Uterus (tissue), 4 donors: ENCODE measurements around the gene ACOX2. TPM values are rescaled to one million over a fixed set of nuclear protein-coding genes. Genes with fewer than 3 reads are reported as not detected.

Experiments
- DNase-seq, 2 donors: peaks; one replicate each; pipeline ENCODE4 v3.0.0-alpha.2; 2019 to 2020
- H3K27ac ChIP-seq, 2 donors: fragments of 200-600 bp; sonication (generic); 1 replicate in 1 of 2; 2 replicates in 1 of 2; pipeline ENCODE4 v1.5.1; 2016 to 2018
- H3K27me3 ChIP-seq, 2 donors: fragments of 200-600 bp; sonication (generic); one replicate each; pipeline ENCODE4 v1.5.1; 2018 to 2019; ENCODE audit warnings: control low read depth in 1 of 2
- H3K36me3 ChIP-seq, 2 donors: fragments of 200-600 bp; sonication (generic); one replicate each; pipeline ENCODE4 v1.5.1; 2019; ENCODE audit warnings: control low read depth in 1 of 2
- H3K4me1 ChIP-seq, 2 donors: fragments of 200-600 bp; sonication (generic); one replicate each; pipeline ENCODE4 v1.5.1; 2018 to 2019; ENCODE audit warnings: control low read depth in 1 of 2
- H3K4me3 ChIP-seq, 2 donors: fragments of 200-600 bp; sonication (generic); 1 replicate in 1 of 2; 2 replicates in 1 of 2; pipeline ENCODE4 v1.5.1; 2018 to 2019; ENCODE audit warnings: mild to moderate bottlenecking in 1 of 2
- H3K9me3 ChIP-seq, 2 donors: fragments of 200-600 bp; sonication (generic); one replicate each; pipeline ENCODE4 v1.5.1; 2019; ENCODE audit warnings: control low read depth in 1 of 2
- POLR2A ChIP-seq, 2 donors: fragments of 450-650 bp; IDR thresholded peaks; one replicate each; pipeline ENCODE4 v1.6.1; 2016; ENCODE audit warnings: antibody characterized with exemption in 2 of 2, mild to moderate bottlenecking in 1 of 2, moderate library complexity in 1 of 2
- intact Hi-C: fragments of 100-400 bp; cut with DNase I; formaldehyde crosslinking; loops from one replicate; pipeline ENCODE4 v1.15.1; 2023; ENCODE audit warnings: low total_unique reads
- total RNA-seq, 4 donors: library from RNA; depleted of rRNA in 3 of 4; stranded (reverse); fragments of >200 nt in 3 of 4; gene quantifications; one replicate each; pipeline versions ENCODE4 v1.1.0 to v1.2.4, GENCODE V29; 2014 to 2023
- TF ChIP-seq, protein P1 (sequence below), 4 experiments: fragments of 200-600 bp in 2 of 4; fragments of 450-650 bp in 2 of 4; sonication (generic) in 2 of 4; IDR thresholded peaks; one replicate each; pipeline ENCODE4 v1.5.1; 2016 to 2019; ENCODE audit warnings: antibody characterized with exemption in 4 of 4, mild to moderate bottlenecking in 2 of 4, moderate library complexity in 1 of 4
- donor health status: DM: yes; HTN: yes; CAD: no.

The ACOX2 gene
- total RNA-seq, 4 donors from 2014 or later, result 10.3 to 33.7 (median 23.6) TPM

DNA sequence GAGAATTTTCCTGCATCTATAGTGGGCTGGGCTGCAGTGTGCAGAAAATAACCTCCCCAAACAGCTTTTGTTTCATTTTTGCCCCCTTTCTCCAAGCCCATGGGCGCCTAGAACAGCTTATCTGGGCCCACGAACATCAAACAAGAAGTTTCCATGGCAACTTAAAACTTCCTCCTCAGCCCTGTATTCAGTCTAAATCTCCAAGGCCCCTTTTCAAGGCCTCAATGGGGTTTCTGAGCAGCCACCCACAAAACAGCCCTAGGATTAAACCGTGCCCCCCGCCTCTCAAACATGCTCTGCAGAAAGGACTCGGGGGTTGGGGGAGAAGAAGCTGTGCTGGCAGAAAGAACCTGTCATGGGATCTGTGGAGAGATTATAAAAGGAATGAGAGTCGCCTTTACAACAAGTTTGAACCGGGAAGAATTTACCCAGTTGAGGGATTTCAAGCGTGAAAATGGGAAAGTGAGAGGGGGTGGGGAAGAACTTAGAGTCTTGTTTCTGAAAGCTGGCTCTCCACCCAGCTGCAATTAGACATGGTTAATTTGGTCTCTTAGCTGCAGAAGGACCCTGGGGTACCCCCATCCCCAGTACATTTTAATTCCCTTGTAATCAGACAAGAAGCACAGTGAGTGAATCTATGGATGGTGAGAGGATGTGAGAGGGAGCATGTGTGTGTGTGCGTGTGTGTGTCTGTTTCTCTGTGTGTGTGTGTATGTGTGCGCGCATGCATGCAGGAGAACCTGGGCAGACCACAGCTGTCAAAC lies 44.5 kb upstream of the ACOX2 start:
- Histone ChIP-seq H3K36me3 (no peaks in the 10 kb centered on the region), H3K9me3 (no peaks in the 10 kb centered on the region), H3K4me3 (no peak overlapping the region), H3K27ac (no peak overlapping the region), H3K4me1 (peaks cover 0 to 4% of the 10 kb centered on the region in 2 donors), H3K27me3 (no peaks in the 10 kb centered on the region)
- DNase-seq, result no peak
- no peak for TF ChIP-seq POLR2A (IDR thresholded peaks at IDR 0.05)
- TF ChIP-seq, protein P1, sequence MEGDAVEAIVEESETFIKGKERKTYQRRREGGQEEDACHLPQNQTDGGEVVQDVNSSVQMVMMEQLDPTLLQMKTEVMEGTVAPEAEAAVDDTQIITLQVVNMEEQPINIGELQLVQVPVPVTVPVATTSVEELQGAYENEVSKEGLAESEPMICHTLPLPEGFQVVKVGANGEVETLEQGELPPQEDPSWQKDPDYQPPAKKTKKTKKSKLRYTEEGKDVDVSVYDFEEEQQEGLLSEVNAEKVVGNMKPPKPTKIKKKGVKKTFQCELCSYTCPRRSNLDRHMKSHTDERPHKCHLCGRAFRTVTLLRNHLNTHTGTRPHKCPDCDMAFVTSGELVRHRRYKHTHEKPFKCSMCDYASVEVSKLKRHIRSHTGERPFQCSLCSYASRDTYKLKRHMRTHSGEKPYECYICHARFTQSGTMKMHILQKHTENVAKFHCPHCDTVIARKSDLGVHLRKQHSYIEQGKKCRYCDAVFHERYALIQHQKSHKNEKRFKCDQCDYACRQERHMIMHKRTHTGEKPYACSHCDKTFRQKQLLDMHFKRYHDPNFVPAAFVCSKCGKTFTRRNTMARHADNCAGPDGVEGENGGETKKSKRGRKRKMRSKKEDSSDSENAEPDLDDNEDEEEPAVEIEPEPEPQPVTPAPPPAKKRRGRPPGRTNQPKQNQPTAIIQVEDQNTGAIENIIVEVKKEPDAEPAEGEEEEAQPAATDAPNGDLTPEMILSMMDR (IDR thresholded peaks at IDR 0.05), result no peak
- intact Hi-C loops, result no loop called here

DNA sequence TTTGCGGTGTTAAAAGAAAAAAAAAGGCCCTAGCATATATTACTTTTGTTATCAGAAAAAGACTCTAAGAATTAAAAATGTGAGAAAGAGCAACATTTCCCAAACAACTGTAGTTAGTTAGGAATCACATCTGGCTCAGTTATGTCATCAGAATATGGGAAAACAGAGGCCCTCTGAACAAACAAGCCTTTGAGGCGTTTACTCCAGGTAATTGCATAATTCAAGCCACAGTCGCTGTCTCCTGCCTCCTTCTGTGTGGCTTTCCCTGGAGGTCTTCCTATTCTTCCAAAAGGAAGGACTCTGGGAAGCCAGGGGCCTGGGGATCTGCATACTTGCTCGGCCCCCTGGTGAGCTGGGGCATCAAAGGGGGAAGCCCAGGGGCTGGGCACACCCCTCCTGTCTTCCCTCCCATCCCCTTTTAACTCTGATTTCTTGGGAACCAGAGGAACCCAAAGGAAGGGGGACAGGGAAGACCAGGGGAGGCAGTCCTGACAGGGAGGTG lies 43.9 kb upstream of the ACOX2 start:
- H3K9me3 ChIP-seq, result no peaks in the 10 kb centered on the region
- no peak overlapping the region for H3K27ac ChIP-seq
- no peaks in the 10 kb centered on the region for H3K27me3 ChIP-seq
- peaks cover 0 to under 1% of the 10 kb centered on the region in 2 donors for H3K4me1 ChIP-seq
- H3K4me3 ChIP-seq, result no peak overlapping the region
- no peaks in the 10 kb centered on the region for H3K36me3 ChIP-seq
- TF ChIP-seq, protein P1 (IDR thresholded peaks at IDR 0.05), result no peak
- no peak for TF ChIP-seq POLR2A (IDR thresholded peaks at IDR 0.05)
- intact Hi-C loops, result no loop called here
- DNase-seq, result no peak

DNA sequence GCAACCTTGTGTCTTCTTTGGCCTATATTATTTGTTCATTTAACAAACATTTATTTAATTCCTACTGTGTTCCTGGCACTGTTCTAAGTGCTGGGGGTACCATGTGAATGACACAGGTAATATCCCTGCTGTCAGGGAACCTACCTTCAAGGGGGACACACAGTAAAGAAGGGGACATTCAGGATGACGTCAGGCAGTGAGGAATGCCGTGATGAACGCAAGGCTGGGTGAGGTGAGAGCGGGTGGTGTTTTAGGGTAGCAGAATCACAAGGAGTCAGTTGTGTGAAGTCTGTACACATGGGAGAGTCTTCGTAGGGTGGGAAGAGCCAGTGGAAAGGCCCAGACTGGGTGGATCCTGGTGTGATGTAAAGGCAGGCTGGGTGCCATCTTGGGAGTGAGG lies 41.9 kb upstream of the ACOX2 start:
- Histone ChIP-seq H3K27ac (peak overlapping the region in 1 of 2 donors; percentile 59), H3K4me1 (no peaks in the 10 kb centered on the region), H3K9me3 (no peaks in the 10 kb centered on the region), H3K36me3 (no peaks in the 10 kb centered on the region), H3K4me3 (no peak overlapping the region), H3K27me3 (no peaks in the 10 kb centered on the region)
- DNase-seq, result no peak
- intact Hi-C loops, result no loop called here
- TF ChIP-seq, protein P1 (IDR thresholded peaks at IDR 0.05), result no peak
- no peak for TF ChIP-seq POLR2A (IDR thresholded peaks at IDR 0.05)

DNA sequence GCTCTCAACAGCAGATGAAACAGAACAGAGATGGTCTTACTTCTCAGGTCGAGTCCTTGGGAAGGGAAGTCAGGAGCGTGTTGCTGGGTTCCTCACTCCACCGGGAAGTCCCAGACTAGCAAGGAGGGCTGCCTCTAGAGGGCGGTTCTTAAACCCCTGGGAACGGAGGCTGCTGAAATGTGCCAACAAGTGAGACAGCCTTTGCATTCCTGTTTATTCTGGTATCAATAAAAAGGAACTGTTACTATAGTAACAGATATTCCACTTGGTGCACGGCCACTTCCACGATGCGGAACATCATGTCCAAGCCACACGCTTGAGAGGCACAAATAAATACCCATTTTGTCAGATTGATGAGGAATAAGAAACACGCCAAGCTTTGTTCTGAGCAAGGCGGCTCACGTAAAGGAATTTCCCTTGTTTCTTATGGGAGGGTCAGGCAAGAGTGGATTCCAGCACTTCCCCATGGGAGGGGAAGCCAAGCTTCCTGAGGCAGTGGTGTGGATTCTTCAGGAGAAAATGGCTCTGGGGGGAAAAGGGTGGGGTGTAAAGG lies 40.4 kb upstream of the ACOX2 start, which contains the start of gene FAM107A:
TSS of gene FAM107A (minus strand) at position 123 of the 553 bp plus-strand sequence. CDS start 7,531 bp downstream, outside the sequence.
- Histone ChIP-seq H3K4me1 (no peaks in the 10 kb centered on the region), H3K27ac (peak within 1 kb of the TSS; percentile 71 to 82), H3K4me3 (peak within 1 kb of the TSS; percentile 2 to 21), H3K36me3 (no peaks in the 10 kb centered on the region), H3K27me3 (no peaks in the 10 kb centered on the region), H3K9me3 (no peaks in the 10 kb centered on the region)
- peak; percentile 45 to 71 for DNase-seq
- TF ChIP-seq POLR2A (IDR thresholded peaks at IDR 0.05), result no peak
- TF ChIP-seq, protein P1 (IDR thresholded peaks at IDR 0.05), result peak in 3 of 4 experiments; percentile 25 to 39 (median 27)
- intact Hi-C loops, result no loop called here

DNA sequence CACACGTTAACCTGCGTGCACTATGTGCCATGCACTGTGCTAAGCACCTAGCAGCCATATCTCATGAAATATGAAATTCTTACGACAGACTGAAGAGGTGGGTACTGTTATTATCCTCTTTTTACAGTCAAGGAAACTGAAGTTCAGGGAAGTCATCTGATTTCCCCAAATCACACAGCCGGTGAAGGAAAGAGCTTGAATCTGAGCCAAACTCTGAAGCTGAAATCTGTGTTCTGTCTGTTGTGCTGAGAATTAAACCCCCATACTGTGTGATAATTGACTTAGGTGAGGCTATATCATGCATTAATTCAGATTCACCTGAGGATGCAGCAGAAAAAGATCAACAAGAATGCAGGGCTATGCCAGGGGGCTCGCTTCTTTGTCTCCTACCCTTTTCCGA lies 39.7 kb upstream of the ACOX2 start:
- intact Hi-C loops, result no loop called here
- Histone ChIP-seq H3K4me3 (peak overlapping the region; percentile 2 to 21), H3K36me3 (no peaks in the 10 kb centered on the region), H3K27ac (peak overlapping the region; percentile 71 to 82), H3K27me3 (no peaks in the 10 kb centered on the region), H3K4me1 (no peaks in the 10 kb centered on the region), H3K9me3 (no peaks in the 10 kb centered on the region)
- TF ChIP-seq, protein P1 (IDR thresholded peaks at IDR 0.05), result no peak
- TF ChIP-seq POLR2A (IDR thresholded peaks at IDR 0.05), result no peak
- no peak for DNase-seq
